Measurements from ENCODE around the gene SNX9.
A peak's percentile ranks its signal among the peaks of the same experiment; 100 is the strongest.
"Not testable (repeated sequence)": the region's sequence is repeated elsewhere in the genome, so short reads cannot be mapped to it uniquely, and the experiment has no call there.

Gene SNX9

GRCh38 chr6:157891544-157892362 is 68.7 kb downstream of the SNX9 start:
- DNase-seq = peak; percentile 35

- DNase-seq = peak; percentile 58
These were observed 69.4 kb downstream of the SNX9 start for GRCh38 chr6:157892363-157892877.

- no peak for DNase-seq
These were observed 70.2 kb downstream of the SNX9 start for GRCh38 chr6:157893238-157893637.

GRCh38 chr6:157895585-157895984 is 72.5 kb downstream of the SNX9 start:
- no peak for DNase-seq

- no peak for DNase-seq
These were observed 73.9 kb downstream of the SNX9 start for GRCh38 chr6:157896932-157897331.

GRCh38 chr6:157898169-157898568 is 75.1 kb downstream of the SNX9 start:
- no peak for DNase-seq

GRCh38 chr6:157898640-157899039 is 75.6 kb downstream of the SNX9 start:
- no peak for DNase-seq

GRCh38 chr6:157900262-157900661 is 77.2 kb downstream of the SNX9 start:
- DNase-seq = not testable (repeated sequence)

- DNase-seq = peak; percentile 84
These were observed 77.7 kb downstream of the SNX9 start for GRCh38 chr6:157900751-157901150.

- no peak for DNase-seq
These were observed 82.0 kb downstream of the SNX9 start for GRCh38 chr6:157904999-157905398.

GRCh38 chr6:157905590-157906342 is 82.7 kb downstream of the SNX9 start:
- peak; percentile 16 for DNase-seq

- DNase-seq = peak; percentile 90
These were observed 83.6 kb downstream of the SNX9 start for GRCh38 chr6:157906537-157907061.

GRCh38 chr6:157907651-157908050 is 84.6 kb downstream of the SNX9 start:
- no peak for DNase-seq

- DNase-seq = no peak
These were observed 85.6 kb downstream of the SNX9 start for GRCh38 chr6:157908369-157909281.

- DNase-seq = no peak
These were observed 86.2 kb downstream of the SNX9 start for GRCh38 chr6:157909282-157909664.

GRCh38 chr6:157911278-157911677 is 88.2 kb downstream of the SNX9 start:
- DNase-seq = no peak

GRCh38 chr6:157911786-157912185 is 88.7 kb downstream of the SNX9 start:
- no peak for DNase-seq

GRCh38 chr6:157912326-157912725 is 89.3 kb downstream of the SNX9 start:
- no peak for DNase-seq

GRCh38 chr6:157921685-157922367 is 98.8 kb downstream of the SNX9 start:
- no peak for DNase-seq

GRCh38 chr6:157925771-157926170 is 102.7 kb downstream of the SNX9 start:
- no peak for DNase-seq

- no peak for DNase-seq
These were observed 104.0 kb downstream of the SNX9 start for GRCh38 chr6:157927011-157927410.

- peak; percentile 33 for DNase-seq
These were observed 105.4 kb downstream of the SNX9 start for GRCh38 chr6:157928428-157928827.

Data from hematopoietic multipotent progenitor cell treated with erythropoietin and hydrocortisone succinate and interleukin-3 and kit ligand, for 8 days (in vitro differentiated cells).